AG04449 (cell line): ENCODE results near the gene NPTXR.

ENCODE experiments used
- CTCF ChIA-PET: fragments of 350-600 bp; formaldehyde crosslinking; extraction: SDS; loops from one replicate; lab custom pipeline; 2021; ENCODE audit warnings: antibody characterized with exemption; lab: Yijun Ruan, JAX
- POLR2A ChIA-PET: fragments of 400-600, 350-600 bp; formaldehyde crosslinking; extraction: SDS; loops from one replicate; lab custom pipeline; 2020; ENCODE audit warnings: antibody characterized with exemption, inconsistent platforms; lab: Yijun Ruan, JAX
- DNase-seq: peaks from one replicate; pipeline ENCODE4 v3.0.0-alpha.2; 2010; ENCODE audit warnings: low read depth, low spot score
- H3K4me3 ChIP-seq: 2 replicates; pipeline ENCODE4 v1.5.1; 2011; ENCODE audit warnings: low read depth, mild to moderate bottlenecking, control low read depth, low read length
- CTCF ChIP-seq: IDR thresholded peaks from one replicate; pipeline ENCODE4 v1.5.1; 2011; ENCODE audit warnings: mild to moderate bottlenecking, moderate library complexity, low read length, control low read depth, inconsistent platforms; ENCODE audit not compliant: insufficient read depth; ENCODE audit errors: missing control alignments

Gene NPTXR

GRCh38 chr22:38775656-38776055 is 68.2 kb downstream of the NPTXR start:
- CTCF ChIA-PET, result interaction anchor here (2.3 to 5.3 kb wide), 2 partner anchors 8 to 10 kb away, joined by 5 to 46 read pairs; no protein-coding TSS in a partner anchor
- POLR2A ChIA-PET, result no interaction called here
- DNase-seq, result no peak
- H3K4me3 ChIP-seq, result no peak overlapping the region
- no peak for TF ChIP-seq CTCF

- no peak for TF ChIP-seq CTCF
- no peak overlapping the region for H3K4me3 ChIP-seq
- CTCF ChIA-PET, result interaction anchor here (2.3 to 5.3 kb wide), 2 partner anchors 7 to 11 kb away, joined by 5 to 46 read pairs; no protein-coding TSS in a partner anchor
- DNase-seq, result no peak
- POLR2A ChIA-PET, result no interaction called here
Measured at GRCh38 chr22:38774496-38775166, 69.2 kb downstream of the NPTXR start.

- no peak for TF ChIP-seq CTCF
Measured at GRCh38 chr22:38773363-38773946, 70.4 kb downstream of the NPTXR start.

GRCh38 chr22:38772623-38772873 is 71.3 kb downstream of the NPTXR start:
- POLR2A ChIA-PET, result no interaction called here
- no peak for TF ChIP-seq CTCF
- DNase-seq, result no peak
- CTCF ChIA-PET, result interaction anchor here (7.4 to 10.8 kb wide), 2 partner anchors 85 to 97 kb away, joined by 142 to 172 read pairs; partner anchors contain the start of gene CBX6
- no peak overlapping the region for H3K4me3 ChIP-seq

More at GRCh38 chr22:38773363-38773946, 70.4 kb downstream of the NPTXR start:
- POLR2A ChIA-PET, result no interaction called here
- no peak for DNase-seq
- CTCF ChIA-PET, result no interaction called here
- H3K4me3 ChIP-seq, result no peak overlapping the region

- POLR2A ChIA-PET, result no interaction called here
- no peak for DNase-seq
- TF ChIP-seq CTCF, result no peak
- CTCF ChIA-PET, result interaction anchor here (0.6 to 10.8 kb wide), 18 partner anchors 9 to 715 kb away, joined by 3 to 197 read pairs (median 11); partner anchors contain the start of genes APOBEC3B, CBX6, DNAL4 and NPTXR
- H3K4me3 ChIP-seq, result no peak overlapping the region
Measured at GRCh38 chr22:38770257-38770949, 73.4 kb downstream of the NPTXR start.
